HG03139 (cell line): ENCODE data around the gene DENND11.

Experiments
- ATAC-seq: cut with Tn5 transposase; IDR thresholded peaks from one replicate; pipeline ENCODE4 v1.9.1; 2021; ENCODE audit not compliant: unreplicated experiment

Gene DENND11, protein sequence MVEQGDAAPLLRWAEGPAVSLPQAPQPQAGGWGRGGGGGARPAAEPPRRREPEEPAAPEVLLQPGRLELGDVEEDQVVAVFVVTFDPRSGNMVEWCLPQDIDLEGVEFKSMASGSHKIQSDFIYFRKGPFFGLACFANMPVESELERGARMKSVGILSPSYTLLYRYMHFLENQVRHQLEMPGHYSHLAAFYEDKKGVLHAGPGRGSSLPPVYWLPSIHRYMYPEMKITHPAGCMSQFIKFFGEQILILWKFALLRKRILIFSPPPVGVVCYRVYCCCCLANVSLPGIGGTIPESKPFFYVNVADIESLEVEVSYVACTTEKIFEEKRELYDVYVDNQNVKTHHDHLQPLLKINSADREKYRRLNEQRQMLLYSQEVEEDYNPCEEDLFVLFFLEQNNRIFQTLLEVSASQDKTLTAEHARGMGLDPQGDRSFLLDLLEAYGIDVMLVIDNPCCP

DNA sequence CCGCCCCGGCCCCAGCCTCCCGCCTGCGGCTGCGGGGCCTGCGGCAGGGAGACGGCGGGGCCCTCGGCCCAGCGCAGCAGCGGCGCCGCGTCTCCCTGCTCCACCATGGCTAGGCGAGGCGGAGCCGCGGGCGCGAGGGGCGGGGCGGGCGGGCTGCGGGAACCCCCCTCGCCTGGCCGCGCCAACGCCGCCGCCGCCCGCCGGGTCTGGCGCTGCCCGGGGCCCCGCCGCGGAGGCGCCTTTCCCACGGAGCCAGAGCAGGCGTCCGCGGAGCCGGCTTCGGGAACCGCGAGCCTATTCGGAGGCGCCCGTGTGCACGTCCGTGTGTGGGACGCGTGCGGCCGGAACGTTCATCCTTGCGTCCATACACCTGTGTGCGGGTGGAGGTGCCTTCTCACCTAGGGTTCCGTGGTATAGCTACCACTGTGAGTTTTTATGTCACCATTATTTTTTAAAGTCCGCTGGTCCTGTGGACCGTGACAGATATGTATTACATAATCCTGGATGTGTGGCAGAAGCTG is at the start of gene DENND11:
Gene DENND11, minus strand, starts transcription at position 120 of the 521 bp plus-strand sequence. Its CDS starts 13 bp downstream, at position 107.
- ATAC-seq = peak; percentile 51

GRCh38 chr7:141748396-141748795 is 46.4 kb upstream of the DENND11 start:
- no peak for ATAC-seq

DNA sequence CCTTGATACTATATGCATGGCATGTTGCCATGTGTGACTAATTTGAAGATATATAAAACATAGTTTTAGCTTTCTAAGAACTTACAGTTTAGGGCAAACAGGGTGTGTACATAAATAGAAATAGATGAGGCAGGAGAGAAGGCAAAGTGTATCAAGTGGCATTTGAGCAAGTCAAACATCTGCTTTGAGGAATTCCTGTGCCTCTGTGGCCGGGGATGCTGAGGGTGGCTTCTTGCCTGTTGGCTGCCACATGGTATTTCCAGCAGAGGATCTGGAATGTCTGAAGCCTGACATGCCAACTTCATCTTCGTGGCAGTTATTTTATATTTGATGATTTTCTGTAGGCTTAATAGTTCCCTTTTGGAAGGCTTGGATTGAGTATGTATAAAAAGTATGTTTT is 42.2 kb upstream of the DENND11 start:
- ATAC-seq = no peak

DNA sequence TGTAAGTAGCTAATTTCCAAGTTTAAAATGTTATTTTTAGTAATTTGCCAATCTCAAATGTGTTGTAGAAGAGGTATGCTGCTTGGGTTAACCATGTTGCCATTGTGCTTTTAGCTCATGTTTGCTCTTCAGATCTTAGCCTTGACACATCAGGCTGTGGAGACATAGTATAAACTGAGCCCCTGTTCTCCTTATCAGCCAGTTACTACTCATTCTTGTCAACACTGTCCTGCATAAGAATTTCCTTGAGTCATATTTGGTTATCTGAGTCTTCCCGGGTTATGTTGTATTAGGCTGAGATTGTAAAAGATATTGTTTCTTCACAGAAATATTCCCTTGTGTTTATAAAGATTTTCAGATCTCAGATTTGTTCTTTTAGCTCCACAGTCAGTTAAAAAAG is 40.3 kb upstream of the DENND11 start:
- ATAC-seq = no peak

GRCh38 chr7:141739250-141739649 is 37.3 kb upstream of the DENND11 start:
- no peak for ATAC-seq

DNA sequence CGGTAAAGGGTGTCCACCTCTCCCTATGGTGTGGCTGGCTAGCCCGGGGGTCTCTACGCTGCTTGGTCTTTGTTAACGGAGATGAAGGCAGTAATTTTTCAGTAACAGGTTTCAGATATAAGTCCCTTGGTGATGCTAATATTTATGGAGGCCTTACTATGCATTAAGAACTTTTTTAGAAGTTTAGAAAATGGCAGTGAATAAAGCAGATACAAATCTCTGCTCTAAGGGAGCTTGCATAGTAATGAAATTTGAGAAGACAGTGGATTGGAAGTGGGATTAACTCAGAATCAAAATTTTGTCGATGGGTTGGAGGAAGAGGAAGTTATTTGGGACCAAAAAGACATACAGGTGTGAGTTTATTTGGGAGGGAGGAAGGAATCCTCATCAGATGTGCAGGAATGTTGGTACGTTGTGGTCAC is 36.6 kb upstream of the DENND11 start:
- ATAC-seq = no peak

DNA sequence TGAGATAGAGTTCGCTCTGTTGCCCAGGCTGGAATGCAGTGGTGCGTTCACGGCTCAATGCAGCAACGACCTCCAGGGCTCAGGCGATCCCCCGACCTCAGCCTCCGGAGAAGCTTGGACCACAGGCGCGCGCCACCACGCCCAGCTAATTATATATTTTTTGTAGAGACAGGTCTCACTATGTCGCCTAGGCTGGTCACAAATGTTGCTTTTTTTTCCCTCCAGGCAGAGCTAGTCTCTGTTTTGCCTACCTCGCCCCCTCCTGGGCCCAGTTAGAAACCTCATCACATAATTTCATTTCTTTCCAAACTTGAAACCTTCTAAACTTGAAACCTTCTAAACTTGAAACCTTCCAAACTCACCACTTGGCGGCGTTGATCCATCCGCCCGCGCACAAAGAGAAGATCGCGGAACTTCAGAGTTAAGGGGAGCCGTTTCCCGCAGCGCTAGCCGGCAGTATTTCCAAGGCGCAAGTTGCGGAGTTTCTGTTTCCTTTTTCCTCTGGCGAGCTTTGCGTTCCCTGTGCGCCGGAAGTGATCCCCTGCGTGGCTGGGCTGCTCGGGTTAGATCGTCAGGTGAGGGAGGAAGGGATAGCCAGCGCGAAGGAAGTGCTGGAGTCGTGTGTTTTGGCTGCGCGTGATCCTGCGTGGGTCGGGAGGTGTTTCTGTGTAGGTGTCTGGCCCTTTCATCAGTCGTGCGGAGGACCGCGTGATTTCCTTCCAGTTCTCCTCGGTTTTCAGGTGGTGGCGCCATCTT is 36.0 kb upstream of the DENND11 start, which contains the start of gene SSBP1:
Gene SSBP1, plus strand, starts transcription at position 523 of the 756 bp plus-strand sequence. CDS start 809 bp downstream, outside the sequence.
- peak; percentile 84 for ATAC-seq

DNA sequence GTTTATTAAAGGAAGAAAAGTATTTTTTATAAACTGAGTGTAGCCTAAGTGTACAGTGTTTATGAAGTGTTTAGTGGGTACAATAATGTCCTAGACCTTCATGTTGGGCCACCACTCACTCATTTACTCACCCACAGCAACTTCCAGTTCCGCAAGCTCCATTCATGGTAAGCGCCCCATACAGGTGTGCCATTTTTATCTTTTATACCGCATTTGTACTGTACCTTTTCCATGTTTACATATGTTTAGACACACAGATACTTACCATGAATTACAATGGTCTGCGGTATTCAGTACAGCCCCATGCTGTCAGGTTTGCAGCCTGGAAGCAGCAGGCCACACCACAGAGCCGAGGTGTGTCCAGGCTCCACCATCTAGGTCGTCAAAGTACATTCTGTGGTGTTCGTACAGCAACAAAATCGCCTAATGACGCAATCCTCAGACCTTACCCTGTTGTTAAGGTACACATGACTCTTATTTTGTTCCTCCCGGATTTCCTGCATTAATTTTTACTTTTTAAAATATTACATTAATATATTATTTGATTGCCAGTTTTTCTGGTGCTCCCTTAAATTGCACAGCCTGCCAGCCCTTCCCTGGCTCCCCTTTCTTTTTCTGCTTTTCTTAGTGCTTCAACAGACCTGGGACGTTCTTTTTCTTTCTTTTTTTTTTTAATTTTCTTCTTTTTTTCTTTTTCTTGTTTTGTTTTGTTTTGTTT is 35.3 kb upstream of the DENND11 start:
- no peak for ATAC-seq

- no peak for ATAC-seq
Measured at GRCh38 chr7:141731476-141732149, 29.6 kb upstream of the DENND11 start.

GRCh38 chr7:141729020-141729419 is 27.1 kb upstream of the DENND11 start:
- ATAC-seq = no peak

DNA sequence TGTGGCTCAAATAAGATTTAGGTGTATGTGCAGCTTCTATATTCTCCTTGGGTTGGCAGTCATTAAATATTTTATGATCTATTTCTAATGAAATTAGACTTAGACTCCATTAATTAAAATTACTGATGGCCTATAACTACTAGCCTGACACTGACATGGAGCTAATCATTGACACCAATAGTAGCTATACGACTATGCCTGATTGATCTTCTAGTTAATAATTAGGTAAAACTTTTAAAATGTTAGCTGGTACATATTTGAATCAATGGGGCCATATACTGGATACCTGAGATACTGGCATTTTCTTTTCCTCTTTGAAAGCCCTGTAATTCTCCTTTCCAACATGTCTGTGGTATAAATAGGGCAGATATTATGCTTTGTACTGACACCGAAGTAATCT is 20.6 kb upstream of the DENND11 start:
- ATAC-seq = no peak

DNA sequence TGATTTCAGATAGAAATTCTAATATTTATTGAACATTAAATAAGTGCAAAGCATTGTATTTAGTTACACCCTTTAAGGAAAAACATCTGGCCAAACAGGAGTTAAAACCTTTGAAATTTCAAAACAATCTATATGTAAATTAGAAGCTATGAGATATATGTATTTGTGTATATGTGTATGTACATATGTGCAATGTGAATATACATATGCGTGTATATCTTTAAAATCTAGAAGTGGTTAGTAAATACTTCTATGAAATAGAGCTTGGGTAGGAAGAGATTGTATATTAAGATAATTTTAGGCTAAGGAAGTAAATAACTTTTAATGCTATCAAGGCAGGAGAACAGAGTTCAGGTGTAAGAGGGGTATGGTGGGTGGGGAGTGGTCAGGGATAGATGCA is 15.5 kb upstream of the DENND11 start:
- no peak for ATAC-seq

GRCh38 chr7:141715794-141716689 is 14.1 kb upstream of the DENND11 start:
- no peak for ATAC-seq

GRCh38 chr7:141715018-141715417 is 13.1 kb upstream of the DENND11 start:
- ATAC-seq = no peak

- ATAC-seq = no peak
Measured at GRCh38 chr7:141714571-141714970, 12.6 kb upstream of the DENND11 start.

- ATAC-seq = no peak
Measured at GRCh38 chr7:141713890-141714289, 11.9 kb upstream of the DENND11 start.

GRCh38 chr7:141712603-141713255 is 10.8 kb upstream of the DENND11 start:
- no peak for ATAC-seq

DNA sequence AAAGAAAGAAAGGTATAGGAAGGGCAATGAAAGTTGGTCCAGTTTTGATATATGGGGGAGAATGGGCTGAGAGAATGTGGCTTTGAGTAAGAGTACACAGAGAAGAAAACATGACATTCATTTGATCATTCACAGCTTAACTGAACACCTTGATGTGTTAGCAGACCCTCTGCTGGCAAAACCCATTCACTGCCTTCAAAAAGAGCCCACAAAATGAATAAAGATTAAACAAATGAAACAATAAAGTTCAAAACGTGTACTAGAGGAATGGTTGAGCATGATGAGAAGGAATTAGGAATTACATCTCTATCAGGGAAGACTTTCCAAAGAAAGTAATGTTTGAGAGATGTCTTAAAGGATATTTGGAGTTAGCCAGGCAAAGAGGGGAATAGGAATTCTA is 8.3 kb upstream of the DENND11 start:
- no peak for ATAC-seq

DNA sequence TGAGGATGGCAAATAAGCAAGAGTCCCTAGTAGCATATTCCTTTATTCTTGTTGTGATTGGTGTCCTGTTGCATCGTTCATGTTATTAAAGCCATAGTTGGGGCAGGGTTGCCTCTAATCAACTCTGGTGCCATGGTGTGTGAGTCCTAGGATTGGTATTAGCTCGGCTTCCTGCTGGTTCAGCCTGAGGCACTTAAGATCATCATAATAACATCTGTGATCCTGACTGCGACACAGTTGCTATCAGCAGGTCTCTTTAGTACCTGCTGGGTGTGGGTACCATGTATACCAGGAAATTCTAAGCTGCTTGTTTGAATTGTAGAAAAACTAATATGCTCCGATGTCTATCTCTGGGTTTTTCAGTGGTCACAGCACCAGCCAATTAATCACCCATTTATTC is 7.8 kb upstream of the DENND11 start:
- ATAC-seq = no peak
